Karpas-422 (cell line): Measurements from ENCODE around the gene STRADA. TPM values are rescaled to one million over a fixed set of nuclear protein-coding genes. Genes with fewer than 3 reads are reported as not detected.
A peak's percentile ranks its signal among the peaks of the same experiment; 100 is the strongest.

Experiments
- DNase-seq: peaks from one replicate; pipeline ENCODE4 v3.0.0-alpha.2; 2015
- H2AFZ ChIP-seq: fragments of 200-600 bp; sonication (generic); 2 replicates; pipeline ENCODE4 v1.6.1; 2014; ENCODE audit warnings: antibody characterized with exemption, low read length, mixed read lengths
- H3K27ac ChIP-seq: fragments of 200-600 bp; sonication (generic); 2 replicates; pipeline ENCODE4 v1.5.1; 2014; ENCODE audit warnings: mild to moderate bottlenecking, low read length, moderate library complexity
- H3K27me3 ChIP-seq: fragments of 200-600 bp; sonication (generic); 2 replicates; pipeline ENCODE4 v1.6.1; 2014; ENCODE audit warnings: low read length, mixed read lengths
- H3K36me3 ChIP-seq: fragments of 200-600 bp; sonication (generic); 2 replicates; pipeline ENCODE4 v1.6.1; 2014; ENCODE audit warnings: low read length, mixed read lengths; ENCODE audit not compliant: insufficient read depth
- H3K4me1 ChIP-seq: fragments of 200-600 bp; sonication (generic); 2 replicates; pipeline ENCODE4 v1.6.1; 2014; ENCODE audit warnings: mild to moderate bottlenecking, low read length, mixed read lengths
- H3K4me2 ChIP-seq: fragments of 200-600 bp; sonication (generic); 2 replicates; pipeline ENCODE4 v1.6.1; 2014; ENCODE audit warnings: low read length, low read depth, mild to moderate bottlenecking; ENCODE audit not compliant: poor library complexity, severe bottlenecking
- H3K4me3 ChIP-seq: fragments of 200-600 bp; sonication (generic); 2 replicates; pipeline ENCODE4 v1.5.1; 2014; ENCODE audit warnings: mild to moderate bottlenecking, antibody characterized with exemption, low read length, mixed read lengths
- H3K79me2 ChIP-seq: fragments of 200-600 bp; sonication (generic); 2 replicates; pipeline ENCODE4 v1.6.1; 2014; ENCODE audit warnings: mild to moderate bottlenecking, low read length, mixed read lengths
- H3K9ac ChIP-seq: fragments of 200-600 bp; sonication (generic); 2 replicates; pipeline ENCODE4 v1.6.0; 2014; ENCODE audit warnings: low read length
- H3K9me2 ChIP-seq: fragments of 200-600 bp; sonication (generic), shearing (Covaris generic); replicated peaks from 2 replicates; pipeline ENCODE4 v1.6.0; 2014; ENCODE audit warnings: mild to moderate bottlenecking, low read length, moderate library complexity; ENCODE audit not compliant: insufficient read depth
- H3K9me3 ChIP-seq: fragments of 300-700, 200-600 bp; sonication (generic); 2 replicates; pipeline ENCODE4 v1.6.1; 2014; ENCODE audit warnings: low read length, mixed read lengths
- H4K20me1 ChIP-seq: fragments of 200-600 bp; sonication (generic); 2 replicates; pipeline ENCODE4 v1.6.1; 2014; ENCODE audit warnings: mild to moderate bottlenecking, antibody characterized with exemption, low read length, low read depth; ENCODE audit not compliant: insufficient read depth
- total RNA-seq: library from RNA; depleted of rRNA; stranded (reverse); fragments of >200 nt; shearing (Covaris generic); gene quantifications from 2 replicates; pipeline ENCODE4 v1.2.3, GENCODE V29; 2014; ENCODE audit warnings: low replicate concordance; rRNA removed

The STRADA gene, protein sequence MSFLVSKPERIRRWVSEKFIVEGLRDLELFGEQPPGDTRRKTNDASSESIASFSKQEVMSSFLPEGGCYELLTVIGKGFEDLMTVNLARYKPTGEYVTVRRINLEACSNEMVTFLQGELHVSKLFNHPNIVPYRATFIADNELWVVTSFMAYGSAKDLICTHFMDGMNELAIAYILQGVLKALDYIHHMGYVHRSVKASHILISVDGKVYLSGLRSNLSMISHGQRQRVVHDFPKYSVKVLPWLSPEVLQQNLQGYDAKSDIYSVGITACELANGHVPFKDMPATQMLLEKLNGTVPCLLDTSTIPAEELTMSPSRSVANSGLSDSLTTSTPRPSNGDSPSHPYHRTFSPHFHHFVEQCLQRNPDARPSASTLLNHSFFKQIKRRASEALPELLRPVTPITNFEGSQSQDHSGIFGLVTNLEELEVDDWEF
- total RNA-seq, result 25.8 and 27.5 TPM in 2 replicates

DNA sequence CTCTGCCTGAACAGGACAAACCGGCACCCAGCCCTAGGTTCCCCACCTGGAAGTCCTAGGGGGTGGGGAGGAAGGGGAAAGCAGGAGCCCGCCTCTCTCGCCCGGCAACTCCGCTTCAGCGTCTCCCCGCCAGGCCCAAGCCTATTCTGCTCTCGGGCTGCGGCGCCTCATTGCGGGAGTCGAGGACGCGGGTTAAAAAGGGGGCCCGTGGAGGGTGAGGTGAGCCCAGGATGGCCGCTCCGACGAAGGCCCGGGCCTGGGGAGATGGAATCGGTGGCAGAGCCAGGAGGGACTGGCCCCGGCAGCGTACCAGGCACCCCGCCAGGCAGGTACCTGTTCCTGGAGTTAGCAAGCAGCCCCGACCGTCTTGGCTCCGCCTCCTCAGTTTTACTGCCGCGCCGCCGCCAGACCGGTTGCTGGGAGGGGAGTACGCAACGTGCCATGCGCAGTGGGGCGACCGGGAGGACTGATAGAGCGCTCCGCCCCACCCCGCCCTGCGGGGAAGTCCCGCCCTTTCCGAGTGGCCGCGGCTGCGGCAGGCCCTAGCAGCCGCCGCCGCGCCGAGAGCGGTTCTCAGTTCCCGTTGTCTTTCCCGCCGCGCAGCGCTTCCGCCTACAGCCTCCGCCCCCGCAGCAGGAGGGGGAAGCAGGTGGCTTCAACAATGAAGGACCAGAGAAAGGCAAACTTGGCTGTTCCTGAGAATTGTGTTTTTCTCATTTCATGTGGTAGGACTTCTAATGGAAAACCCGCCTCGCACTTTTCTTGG, at the start of gene STRADA:
STRADA (minus strand) TSS at position 392 of the 766 bp plus-strand sequence. CDS start 13,430 bp downstream, outside the sequence.
- Histone ChIP-seq H3K4me1 (peaks cover 38% of the 10 kb centered on the region), H3K27me3 (no peaks in the 10 kb centered on the region), H3K9me3 (no peaks in the 10 kb centered on the region), H3K9ac (peak within 1 kb of the TSS; percentile 93), H4K20me1 (no peaks in the 10 kb centered on the region), H3K4me3 (peak within 1 kb of the TSS; percentile 97), H3K36me3 (peaks cover 19% of the 10 kb centered on the region), H3K4me2 (peak within 1 kb of the TSS; percentile 92), H3K27ac (peak within 1 kb of the TSS; percentile 95), H3K79me2 (peaks cover 27% of the 10 kb centered on the region), H3K9me2 (no peaks in the 10 kb centered on the region), H2AFZ (peak within 1 kb of the TSS; percentile 8; the same call in 1 of the 2 replicates)
- peak; percentile 99 for DNase-seq

DNA sequence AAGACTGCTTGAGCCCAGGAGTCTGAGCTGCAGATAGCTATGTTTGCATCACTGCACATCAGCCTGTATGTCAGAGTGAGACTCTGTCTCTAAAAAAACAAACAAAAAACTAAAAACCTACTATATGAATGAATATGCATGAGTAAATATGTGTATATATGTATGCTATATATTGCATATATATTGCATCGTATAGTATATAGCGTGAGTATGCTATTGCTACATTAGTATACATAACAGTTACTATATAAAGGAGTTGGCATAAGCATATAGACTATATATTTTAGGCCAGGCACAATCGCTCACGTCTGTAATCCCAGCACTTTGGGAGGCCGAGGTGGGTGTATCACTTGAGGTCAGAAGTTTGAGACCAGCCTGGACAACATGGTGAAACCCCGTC, 48.5 kb upstream of the STRADA start:
- Histone ChIP-seq H3K36me3 (peaks cover 74% of the 10 kb centered on the region), H3K4me2 (no peak overlapping the region), H3K27ac (no peak overlapping the region)

DNA sequence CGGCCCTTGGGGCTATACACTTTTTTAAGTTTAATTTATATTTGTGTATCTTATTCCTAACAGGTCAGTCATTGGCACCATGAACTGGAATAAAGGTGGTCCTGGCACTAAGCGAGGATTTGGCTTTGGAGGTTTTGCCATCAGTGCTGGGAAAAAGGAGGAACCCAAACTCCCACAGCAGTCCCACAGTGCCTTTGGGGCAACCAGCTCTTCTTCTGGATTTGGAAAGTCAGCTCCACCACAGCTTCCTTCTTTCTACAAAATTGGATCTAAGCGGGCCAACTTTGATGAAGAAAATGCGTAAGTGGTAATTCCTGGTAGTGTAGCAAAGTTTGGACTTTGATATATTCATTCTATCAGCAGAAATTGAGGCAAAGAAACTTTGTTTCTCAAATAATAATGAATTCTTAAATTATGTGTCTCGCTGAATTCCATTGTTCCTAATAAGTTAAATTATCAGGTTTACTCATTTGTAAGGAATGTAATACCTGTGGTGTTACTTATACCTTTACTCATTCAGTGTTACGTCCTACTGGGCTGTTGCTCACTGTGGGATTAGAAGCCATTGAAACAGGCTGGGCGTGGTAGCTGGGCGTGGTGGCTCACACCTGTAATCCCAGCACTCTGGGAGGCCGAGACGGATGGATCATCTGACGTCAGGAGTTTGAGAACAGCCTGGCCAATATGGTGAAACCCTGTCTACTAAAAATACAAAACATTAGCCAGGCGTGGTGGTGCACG, 45.5 kb upstream of the STRADA start:
- Histone ChIP-seq H3K9ac (no peak overlapping the region), H2AFZ (no peak overlapping the region), H3K4me2 (no peak overlapping the region)

More for the DNA sequence above, 48.5 kb upstream of the STRADA start:
- no peaks in the 10 kb centered on the region for H3K9me3 ChIP-seq
- H2AFZ ChIP-seq, result no peak overlapping the region
- no peaks in the 10 kb centered on the region for H3K9me2 ChIP-seq
- H4K20me1 ChIP-seq, result peaks cover 16% of the 10 kb centered on the region
- peaks cover 93% of the 10 kb centered on the region for H3K79me2 ChIP-seq
- H3K4me3 ChIP-seq, result no peak overlapping the region
- no peak overlapping the region for H3K9ac ChIP-seq
- DNase-seq, result no peak
- no peaks in the 10 kb centered on the region for H3K27me3 ChIP-seq
- H3K4me1 ChIP-seq, result no peaks in the 10 kb centered on the region

DNA sequence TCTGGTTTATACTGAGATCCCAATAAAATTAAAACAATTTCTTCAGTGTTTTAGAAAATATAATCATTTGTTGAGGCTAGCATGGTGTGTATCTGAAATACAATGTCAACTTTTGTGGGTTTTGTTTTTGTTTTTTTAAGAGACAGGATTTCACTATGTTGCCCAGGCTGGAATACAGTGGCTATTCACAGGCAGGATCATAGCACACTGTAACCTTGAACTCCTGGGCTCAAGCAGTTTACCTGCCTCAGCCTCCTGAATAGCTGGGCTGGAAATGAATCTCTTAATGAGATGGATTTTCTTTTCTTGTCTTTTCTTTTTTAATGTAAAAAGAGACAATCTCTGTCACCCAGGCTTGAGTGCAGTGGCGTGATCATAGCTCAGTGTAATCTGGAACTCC, 44.5 kb upstream of the STRADA start:
- H3K36me3 ChIP-seq, result peaks cover 60% of the 10 kb centered on the region
- no peaks in the 10 kb centered on the region for H3K9me3 ChIP-seq
- DNase-seq, result no peak
- no peaks in the 10 kb centered on the region for H3K27me3 ChIP-seq
- H3K27ac ChIP-seq, result no peak overlapping the region
- H3K79me2 ChIP-seq, result peaks cover 96% of the 10 kb centered on the region
- H3K9ac ChIP-seq, result no peak overlapping the region
- H3K4me1 ChIP-seq, result peaks cover 14% of the 10 kb centered on the region
- no peaks in the 10 kb centered on the region for H3K9me2 ChIP-seq
- no peak overlapping the region for H3K4me2 ChIP-seq
- H3K4me3 ChIP-seq, result no peak overlapping the region
- no peak overlapping the region for H2AFZ ChIP-seq
- peaks cover 39% of the 10 kb centered on the region for H4K20me1 ChIP-seq

More for the DNA sequence above, 45.5 kb upstream of the STRADA start:
- DNase-seq, result no peak
- Histone ChIP-seq H3K4me3 (no peak overlapping the region), H4K20me1 (peaks cover 37% of the 10 kb centered on the region), H3K79me2 (peaks cover 98% of the 10 kb centered on the region), H3K9me3 (no peaks in the 10 kb centered on the region), H3K27ac (no peak overlapping the region), H3K36me3 (peaks cover 69% of the 10 kb centered on the region), H3K4me1 (peaks cover 7% of the 10 kb centered on the region), H3K9me2 (no peaks in the 10 kb centered on the region), H3K27me3 (no peaks in the 10 kb centered on the region)

DNA sequence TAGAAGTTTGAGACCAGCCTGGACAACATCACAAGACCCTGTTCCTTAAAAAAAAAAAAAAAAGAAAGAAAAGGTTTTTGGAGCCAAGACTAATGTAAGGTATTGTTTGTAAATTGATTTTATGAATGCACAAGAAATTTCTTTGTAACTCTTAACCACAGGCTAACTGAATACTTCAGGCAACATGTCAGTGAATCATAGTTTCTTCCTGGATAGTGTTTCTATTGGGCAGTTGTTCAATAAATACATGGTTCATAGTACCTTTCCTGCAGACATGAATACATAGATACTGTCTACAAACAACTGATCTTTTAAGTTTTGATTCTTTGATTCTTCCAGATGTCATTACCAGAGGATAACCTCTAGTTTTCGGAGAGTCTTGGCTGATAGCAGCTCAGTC, 44.0 kb upstream of the STRADA start:
- Histone ChIP-seq H2AFZ (no peak overlapping the region), H4K20me1 (peaks cover 44% of the 10 kb centered on the region), H3K4me3 (no peak overlapping the region), H3K4me1 (peaks cover 19% of the 10 kb centered on the region), H3K9me2 (no peaks in the 10 kb centered on the region), H3K9me3 (no peaks in the 10 kb centered on the region), H3K4me2 (no peak overlapping the region), H3K79me2 (peaks cover 98% of the 10 kb centered on the region), H3K27me3 (no peaks in the 10 kb centered on the region), H3K36me3 (peaks cover 56% of the 10 kb centered on the region), H3K27ac (no peak overlapping the region), H3K9ac (no peak overlapping the region)
- DNase-seq, result no peak

DNA sequence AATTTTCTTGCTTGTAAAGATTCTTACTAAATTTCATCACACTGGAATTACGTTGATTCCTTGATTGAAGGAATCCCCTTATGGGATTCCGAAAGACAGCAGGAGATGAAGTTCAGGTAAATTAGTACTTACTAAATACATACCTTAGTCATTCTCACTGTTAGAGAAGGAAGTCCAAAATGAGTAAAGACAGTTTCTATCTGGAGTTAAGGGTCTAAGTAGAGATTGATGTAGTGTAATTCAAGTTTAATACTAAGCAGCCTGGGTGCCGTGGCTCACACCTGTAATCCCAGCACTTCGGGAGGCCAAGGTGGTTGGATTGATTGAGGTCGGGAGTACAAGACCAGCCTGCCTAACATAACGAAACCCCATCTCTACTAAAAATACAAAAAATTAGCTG, 41.9 kb upstream of the STRADA start:
- H3K36me3 ChIP-seq, result peaks cover 56% of the 10 kb centered on the region; the same call in 1 of the 2 replicates

DNA sequence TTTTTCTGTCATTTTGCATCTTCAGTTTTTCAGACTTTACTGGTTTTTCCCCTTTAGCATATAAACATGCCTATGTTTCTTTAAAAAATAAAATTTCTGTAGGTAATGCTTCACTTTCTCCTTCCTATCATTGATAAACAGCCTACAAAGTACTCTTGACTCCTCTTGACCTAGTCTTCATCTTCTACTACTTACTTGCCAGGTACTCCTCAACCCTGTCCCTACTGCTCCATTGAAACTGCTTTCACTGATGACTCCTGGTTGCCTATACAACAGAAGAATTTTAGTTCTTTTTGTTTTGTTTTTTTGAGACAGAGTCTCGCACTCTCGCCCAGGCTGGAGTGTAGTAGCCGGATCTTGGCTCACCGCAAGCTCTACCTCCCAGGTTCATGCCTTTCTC, 39.3 kb upstream of the STRADA start:
- Histone ChIP-seq H2AFZ (no peak overlapping the region), H3K9me3 (no peaks in the 10 kb centered on the region), H3K4me1 (peaks cover 39% of the 10 kb centered on the region), H3K4me3 (no peak overlapping the region), H3K9me2 (no peaks in the 10 kb centered on the region), H3K9ac (no peak overlapping the region), H3K36me3 (peaks cover 62% of the 10 kb centered on the region), H3K27ac (no peak overlapping the region), H3K79me2 (peaks cover 99% of the 10 kb centered on the region), H4K20me1 (peaks cover 71% of the 10 kb centered on the region), H3K4me2 (no peak overlapping the region), H3K27me3 (no peaks in the 10 kb centered on the region)
- no peak for DNase-seq

More for the DNA sequence above, 41.9 kb upstream of the STRADA start:
- H3K79me2 ChIP-seq, result peaks cover 98% of the 10 kb centered on the region
- no peak overlapping the region for H2AFZ ChIP-seq
- no peak overlapping the region for H3K4me3 ChIP-seq
- H3K9ac ChIP-seq, result no peak overlapping the region
- no peak overlapping the region for H3K27ac ChIP-seq
- no peaks in the 10 kb centered on the region for H3K27me3 ChIP-seq
- no peaks in the 10 kb centered on the region for H3K9me2 ChIP-seq
- peaks cover 57% of the 10 kb centered on the region for H4K20me1 ChIP-seq
- no peak for DNase-seq
- H3K9me3 ChIP-seq, result no peaks in the 10 kb centered on the region
- H3K4me1 ChIP-seq, result peaks cover 27% of the 10 kb centered on the region
- H3K4me2 ChIP-seq, result no peak overlapping the region
